Stimulated activated CD8-positive, alpha-beta memory T cell treated with anti-CD3 and anti-CD28 coated beads, Interleukin-2, amount 100 ng/mL, for 48 hours (primary cell): ENCODE measurements around the gene SHROOM3.
"Not testable (repeated sequence)": the region's sequence is repeated elsewhere in the genome, so short reads cannot be mapped to it uniquely, and the experiment has no call there.

Experiments
- DNase-seq, 2 donors: peaks; one replicate each; pipeline ENCODE4 v3.0.0-alpha.2; 2020; ENCODE audit warnings: low read depth in 2 of 2

The SHROOM3 gene

DNA sequence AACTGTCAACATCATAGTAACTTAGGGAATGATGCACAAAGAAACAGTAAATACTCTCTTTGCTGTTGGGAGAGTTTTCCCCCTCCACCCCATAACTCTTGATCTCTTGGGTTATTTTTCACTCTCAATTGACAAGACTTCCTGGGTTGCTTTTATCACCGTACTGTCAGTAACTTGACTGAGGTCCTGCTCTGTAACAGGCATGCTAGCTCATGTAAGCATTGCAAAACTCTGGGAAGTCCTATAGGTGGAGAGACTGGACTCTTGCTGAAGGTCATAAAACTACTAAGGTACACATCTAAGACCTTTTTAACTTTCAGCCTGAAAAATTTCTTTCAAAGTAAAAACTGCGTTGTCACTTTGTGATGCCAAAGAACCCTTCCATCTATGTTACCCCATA, 10.9 kb downstream of the SHROOM3 start:
- no peak for DNase-seq

DNA sequence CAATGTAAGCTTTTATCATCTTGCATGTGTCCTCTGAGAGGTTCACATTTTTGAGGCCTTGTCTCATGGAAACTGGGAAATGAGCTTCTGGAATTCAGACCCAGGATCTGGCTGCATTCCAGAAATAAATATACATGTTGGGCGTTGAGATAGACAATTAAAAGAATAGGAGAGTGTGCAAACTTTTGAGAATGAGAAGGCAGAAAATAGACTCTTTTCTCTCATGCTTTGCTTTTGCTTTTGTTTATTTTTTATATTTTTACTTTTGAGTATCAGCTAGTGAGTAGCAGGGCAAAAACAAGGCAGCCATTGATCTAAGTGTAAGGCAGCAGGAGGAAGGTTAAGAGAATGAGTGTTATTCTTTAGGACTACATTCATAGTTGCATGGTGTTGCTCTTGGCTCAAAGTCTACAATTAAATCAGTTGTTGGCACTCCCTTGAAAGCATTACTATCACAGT, 12.4 kb downstream of the SHROOM3 start:
- no peak for DNase-seq

DNA sequence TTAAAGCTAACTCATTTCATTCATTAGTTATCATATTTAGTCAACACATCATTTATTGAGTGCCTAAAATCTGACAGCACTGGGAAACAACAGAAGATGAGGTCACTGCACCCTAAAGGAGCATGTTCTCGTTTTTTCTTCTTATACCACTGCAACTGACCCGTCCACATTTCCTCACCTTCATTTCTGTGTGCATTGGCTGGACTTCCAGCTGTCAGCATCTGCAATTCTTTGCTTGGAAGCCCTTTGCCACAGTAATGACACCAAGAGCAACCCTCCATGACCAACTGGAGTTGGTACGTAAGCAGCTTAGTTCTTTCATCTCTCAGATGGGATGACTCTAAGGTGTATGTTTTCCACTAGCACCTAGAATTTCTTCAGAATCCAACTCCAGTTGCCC, 13.2 kb downstream of the SHROOM3 start:
- no peak for DNase-seq

DNA sequence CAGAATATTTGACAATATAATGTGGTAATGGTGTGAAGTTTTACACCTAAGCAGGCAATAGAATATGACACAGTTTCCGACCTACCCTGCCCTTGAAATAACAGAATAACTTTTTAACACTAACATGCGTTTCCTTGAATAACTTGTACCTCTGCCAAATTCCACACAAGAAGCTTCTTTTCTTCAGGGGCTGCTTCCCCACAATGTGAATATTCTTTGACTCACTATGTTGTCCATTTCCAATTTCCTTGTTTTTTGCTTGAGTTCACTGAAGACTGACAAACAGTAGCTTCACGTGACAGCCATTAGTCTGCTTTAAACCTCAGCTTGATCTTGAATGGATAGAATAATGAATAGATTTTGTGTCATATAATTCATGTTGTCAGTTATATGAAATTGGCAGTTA, 14.3 kb downstream of the SHROOM3 start:
- no peak for DNase-seq

DNA sequence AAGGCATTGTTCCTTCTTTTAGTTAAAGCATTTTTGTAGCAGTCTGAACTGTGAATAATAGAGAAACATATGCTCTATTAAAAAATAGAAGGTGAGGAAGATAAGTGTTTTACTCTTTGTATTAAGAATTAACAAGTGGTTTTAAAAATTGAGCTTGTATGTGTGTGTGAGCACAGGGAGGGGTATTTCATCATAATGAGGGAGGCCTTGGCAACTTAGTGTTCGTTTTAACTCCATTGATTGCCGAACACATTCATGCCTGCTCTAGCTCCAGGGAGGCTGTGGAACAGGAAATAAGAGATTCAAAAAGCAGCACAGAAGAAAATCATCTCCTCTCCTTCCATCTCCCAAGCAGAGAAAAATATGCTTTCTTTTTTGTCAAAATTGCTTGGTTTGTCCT, 14.8 kb downstream of the SHROOM3 start:
- no peak for DNase-seq

DNA sequence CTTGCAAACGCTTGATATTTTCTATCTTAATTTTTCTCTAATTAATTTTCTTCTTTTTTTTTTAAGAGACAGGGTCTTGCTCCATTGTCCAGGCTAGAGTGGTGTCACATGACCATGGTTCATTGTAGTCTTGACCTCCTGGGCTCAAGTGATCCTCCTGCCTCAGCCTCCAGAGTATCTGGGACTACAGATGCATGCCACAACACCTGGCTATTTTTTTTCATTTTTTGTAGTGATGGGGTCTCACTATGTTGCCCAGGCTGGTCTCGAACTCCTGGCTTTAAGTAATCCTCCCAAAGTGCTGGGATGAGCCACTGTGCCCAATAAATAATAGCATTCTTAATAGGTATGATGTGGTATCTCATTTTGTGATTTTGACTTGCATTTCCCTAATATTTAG, 18.2 kb downstream of the SHROOM3 start:
- DNase-seq: no peak

DNA sequence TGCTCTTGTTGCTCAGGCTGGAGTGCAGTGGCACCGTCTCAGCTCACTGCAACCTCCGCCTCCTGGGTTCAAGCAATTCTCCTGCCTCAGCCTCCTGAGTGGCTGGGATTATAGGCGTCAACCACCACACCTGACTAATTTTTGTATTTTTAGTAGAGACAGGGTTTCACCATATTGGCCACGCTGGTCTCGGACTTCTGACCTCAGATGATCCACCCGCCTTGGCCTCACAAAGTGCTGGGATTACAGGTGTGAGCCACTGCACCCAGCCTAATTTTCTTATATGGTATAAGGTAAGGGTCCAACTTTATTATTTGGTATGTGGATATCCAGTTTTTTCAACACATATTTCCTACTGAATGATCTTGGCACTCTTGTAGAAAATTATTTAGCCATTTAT, 19.0 kb downstream of the SHROOM3 start:
- DNase-seq: not testable (repeated sequence)

DNA sequence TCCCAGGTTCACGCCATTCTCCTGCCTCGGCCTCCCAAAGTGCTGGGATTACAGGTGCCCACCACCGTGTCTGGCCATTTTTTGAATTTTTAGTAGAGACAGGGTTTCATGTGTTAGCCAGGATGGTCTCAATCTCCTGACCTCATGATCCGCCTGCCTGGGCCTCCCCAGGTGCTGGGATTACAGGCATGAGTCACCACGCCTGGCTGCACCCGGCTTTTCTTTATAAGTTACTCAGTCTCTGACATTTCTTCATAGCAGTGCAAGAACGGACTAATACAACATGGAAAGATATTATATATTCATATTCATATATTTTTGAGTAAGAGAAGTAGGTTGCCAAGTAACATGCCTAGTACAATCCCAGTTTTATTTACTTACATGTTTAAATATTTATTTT, 22.9 kb downstream of the SHROOM3 start:
- DNase-seq: no peak

DNA sequence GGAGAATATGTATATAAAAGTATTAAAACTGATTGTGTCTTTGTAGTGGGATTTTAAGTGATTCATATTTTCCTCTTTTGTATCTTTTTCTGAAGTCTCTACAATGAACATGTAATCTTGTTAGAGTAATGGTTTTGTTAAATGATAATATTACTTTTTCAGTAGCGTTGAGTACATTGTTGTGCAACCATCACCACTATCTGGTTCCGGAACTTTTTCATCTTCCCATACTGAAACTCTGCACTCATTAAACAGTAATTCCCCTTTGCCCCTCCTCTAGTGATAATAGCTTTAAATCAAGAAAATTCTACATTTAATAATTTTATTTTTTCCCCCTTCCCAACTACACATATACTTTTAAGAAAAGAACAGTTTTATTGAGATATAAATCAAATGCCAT, 23.3 kb downstream of the SHROOM3 start:
- DNase-seq: no peak

DNA sequence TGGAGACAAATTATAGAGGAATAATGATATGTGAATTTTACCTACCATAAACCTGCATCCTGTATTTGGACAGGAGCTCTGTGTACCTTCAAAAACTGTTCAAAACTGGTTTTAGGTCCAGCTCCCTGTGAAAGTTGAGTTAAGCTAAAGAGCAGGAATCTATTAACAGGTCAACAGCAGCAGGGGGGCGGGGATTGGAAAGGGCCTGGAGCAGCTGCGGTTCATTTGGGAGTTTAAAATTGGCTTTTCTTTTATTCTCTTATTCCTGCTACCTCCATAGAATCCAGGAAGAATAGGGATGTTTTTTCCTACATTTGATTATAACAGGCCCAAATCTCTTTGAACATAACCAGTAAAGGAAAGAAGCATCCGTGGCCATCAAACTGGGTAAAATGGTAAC, 23.8 kb downstream of the SHROOM3 start:
- no peak for DNase-seq

DNA sequence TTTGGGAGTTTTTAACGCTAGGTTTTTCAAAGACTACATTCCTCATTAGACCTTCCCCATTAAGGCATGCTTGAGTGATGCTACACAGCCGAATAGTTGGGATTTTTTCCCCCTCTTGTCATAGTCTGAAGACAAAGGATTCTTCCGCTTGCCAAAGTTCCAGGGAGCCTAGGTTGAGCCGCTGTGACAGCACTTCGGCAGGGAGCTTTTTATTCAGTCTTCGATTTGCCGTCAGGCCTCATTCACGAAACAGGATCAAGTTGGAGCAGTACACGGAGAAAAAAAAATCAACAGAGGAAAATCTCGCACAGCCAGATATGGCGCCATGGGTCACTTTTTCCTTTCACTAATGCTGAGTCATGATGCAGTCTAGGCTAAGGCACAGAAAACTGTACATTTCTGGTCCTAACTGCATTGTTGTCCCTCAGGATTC, 24.3 kb downstream of the SHROOM3 start:
- DNase-seq: no peak

DNA sequence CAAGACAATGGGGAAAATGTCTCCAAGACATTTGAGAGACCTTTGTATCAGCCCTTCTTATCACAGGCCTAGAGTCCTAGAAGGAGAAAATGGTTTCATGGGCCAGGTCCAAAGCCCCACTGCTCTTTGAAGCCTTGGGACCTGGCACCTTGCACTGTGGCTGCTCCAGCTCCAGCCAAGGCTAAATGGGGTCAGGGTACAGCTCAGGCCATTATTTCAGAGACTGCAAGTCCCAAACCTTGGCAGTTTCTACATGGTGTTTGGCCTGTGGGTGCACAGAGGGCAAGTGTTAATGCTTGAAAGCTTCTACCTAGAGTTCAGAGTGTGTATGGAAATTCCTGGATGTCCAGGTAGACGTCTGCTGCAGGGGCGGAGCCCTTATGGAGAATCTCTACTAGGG, 28.5 kb downstream of the SHROOM3 start:
- DNase-seq: no peak

DNA sequence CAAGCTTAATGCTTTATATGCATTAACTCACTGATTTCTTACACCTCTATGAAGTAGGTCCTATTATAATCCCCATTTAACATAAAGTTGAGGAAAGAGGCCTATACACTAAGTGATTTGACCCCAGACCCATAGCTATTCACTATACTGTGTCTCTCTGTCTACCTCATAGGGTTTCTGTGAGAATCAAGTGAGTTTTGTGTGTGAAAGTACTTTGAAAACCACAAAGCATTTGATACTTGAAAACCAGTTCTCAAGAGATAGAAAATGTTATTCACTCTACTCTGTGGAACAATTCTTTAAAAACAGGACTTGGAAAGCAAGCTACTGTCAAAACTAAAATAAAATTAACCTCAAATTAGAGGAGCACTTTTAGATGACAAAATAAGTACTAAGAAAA, 35.0 kb downstream of the SHROOM3 start:
- no peak for DNase-seq

DNA sequence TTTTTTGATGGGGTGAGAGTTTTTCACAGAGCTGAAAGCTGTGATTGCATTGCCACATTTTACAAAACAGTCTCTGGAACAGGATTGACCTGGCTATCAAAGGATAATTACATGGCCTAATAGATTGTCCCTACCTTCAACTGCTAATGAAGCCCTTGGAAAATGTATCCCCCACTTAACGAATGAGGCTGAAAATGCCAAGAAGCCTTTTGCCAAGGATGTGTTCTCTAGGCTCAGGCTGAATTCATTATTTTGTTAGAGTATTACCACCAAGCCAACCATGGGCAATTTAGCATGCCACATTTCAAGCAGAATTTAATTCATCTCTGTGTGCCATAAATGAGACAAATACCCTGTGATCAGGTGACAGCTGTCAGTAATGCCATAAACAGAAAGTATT, 35.5 kb downstream of the SHROOM3 start:
- no peak for DNase-seq

DNA sequence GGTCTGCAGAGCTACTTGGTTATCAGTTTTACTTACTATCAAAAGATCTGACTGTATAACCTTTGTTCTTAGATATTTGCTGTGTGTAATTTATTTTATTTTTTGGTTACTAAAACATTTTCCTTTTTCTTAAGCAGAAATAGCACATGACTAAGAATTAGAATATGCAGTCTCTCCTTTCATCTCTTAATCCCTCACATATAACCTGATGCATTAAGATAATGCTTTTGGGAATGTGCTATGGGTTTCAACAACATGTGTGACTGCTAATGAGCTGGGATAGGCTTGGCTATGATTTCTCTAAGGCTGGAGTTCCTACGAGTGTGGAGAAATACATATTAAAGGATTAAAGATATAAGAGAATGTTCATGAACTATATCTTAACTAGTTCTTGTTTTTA, 41.5 kb downstream of the SHROOM3 start:
- no peak for DNase-seq

DNA sequence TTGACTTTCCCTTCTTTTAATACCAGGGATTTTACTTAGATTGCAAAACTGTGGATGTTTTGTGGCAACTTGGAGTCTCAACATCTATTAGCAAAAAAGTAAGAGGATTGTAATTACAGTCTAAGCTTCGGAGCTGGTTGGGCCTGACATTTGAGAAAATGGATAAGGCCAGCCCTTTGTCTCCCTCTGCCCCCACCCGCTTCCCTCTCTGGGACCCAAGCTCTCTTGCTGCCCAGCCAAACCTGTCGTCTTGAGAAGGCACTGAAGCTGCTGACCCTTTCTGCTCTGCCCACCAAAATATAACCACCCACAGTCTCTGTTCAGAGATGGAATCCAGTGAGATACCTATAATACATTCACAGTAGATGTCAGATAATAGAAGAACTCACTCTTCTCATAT, 49.6 kb downstream of the SHROOM3 start:
- no peak for DNase-seq

DNA sequence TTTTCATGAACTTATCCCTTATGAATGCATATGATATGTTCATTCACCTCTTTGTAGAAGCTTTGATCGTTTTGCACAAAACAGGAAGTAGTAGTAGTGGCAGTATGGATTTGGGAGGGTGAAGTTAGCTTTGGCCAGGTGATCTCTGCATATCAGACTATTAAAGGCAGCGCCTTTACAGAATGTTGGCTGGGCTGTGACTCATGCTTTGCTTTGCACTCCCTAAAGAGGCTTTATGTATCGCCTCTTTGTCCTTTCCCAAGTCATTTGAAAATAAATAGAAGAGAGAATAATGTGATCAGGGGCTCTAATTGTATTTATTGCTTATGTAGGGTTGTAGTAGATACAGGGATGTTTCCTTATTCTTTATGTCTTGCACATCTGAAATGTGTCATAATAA, 50.4 kb downstream of the SHROOM3 start:
- DNase-seq: no peak

DNA sequence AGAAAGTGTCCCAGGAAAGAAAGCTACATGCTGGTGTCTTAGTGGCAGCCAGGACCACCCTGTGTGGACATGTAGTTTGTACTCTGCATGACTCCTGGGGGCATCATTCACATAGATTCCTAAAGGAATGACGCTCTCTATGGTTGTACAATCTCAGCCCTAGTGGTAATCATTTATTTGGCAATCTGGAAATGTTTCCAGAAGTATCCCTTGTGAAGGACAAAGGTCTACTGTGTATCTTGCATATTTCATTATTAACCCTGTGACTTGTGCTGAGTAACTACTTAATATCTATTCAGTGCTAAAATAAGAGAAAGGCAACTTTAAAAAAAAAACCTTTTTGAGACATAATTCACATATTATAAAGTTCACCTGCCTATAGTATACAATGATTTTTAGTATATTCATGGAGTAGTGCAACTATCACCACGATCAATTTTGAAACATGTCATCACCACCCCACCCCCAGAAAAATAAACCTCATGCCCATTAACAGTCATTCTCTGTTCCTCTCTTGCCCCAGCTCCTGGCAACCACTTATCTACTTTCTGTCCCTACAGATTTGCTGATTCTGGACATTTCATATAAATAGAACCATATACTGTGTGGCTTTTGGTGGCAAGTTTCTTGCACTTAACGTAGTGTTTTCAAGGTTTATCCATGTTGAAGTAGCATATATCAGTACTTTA, 51.7 kb downstream of the SHROOM3 start:
- DNase-seq: no peak

DNA sequence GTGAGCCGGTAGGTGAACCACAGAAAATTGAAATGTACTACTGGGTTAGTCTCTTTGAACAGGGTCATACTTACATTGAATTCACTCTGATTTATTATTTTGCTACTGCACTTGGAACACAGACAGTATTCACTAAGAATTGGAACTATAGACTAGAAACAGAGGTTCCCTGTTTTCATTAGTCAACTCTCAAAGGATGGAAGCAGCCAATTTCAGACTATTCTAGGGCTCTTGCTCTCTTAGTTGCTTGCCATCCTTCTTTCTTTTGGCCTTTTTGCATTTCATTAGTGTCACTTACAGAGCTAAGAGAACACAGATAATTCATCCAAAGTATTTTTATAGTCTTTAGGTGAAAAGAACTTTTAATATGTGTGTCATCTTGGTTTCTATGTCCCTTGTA, 52.6 kb downstream of the SHROOM3 start:
- no peak for DNase-seq

DNA sequence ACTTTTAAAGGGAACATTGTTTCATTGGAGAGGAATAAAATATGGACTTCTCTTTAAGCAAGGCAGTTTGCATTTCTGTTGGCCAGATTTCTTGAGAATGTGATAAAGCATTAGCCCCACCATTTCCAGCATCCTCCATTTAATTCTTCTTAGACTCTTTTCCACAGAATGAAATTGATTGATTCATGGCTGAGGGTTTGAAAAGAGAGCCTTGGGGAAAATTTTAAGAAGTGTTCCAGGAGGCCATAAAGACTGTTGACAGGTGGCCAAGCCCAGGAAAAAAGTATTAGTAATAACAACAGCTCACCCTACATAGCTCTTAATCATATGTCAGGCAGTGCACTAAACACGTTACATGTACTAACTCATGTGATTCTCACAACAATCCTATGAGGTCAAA, 53.4 kb downstream of the SHROOM3 start:
- no peak for DNase-seq

DNA sequence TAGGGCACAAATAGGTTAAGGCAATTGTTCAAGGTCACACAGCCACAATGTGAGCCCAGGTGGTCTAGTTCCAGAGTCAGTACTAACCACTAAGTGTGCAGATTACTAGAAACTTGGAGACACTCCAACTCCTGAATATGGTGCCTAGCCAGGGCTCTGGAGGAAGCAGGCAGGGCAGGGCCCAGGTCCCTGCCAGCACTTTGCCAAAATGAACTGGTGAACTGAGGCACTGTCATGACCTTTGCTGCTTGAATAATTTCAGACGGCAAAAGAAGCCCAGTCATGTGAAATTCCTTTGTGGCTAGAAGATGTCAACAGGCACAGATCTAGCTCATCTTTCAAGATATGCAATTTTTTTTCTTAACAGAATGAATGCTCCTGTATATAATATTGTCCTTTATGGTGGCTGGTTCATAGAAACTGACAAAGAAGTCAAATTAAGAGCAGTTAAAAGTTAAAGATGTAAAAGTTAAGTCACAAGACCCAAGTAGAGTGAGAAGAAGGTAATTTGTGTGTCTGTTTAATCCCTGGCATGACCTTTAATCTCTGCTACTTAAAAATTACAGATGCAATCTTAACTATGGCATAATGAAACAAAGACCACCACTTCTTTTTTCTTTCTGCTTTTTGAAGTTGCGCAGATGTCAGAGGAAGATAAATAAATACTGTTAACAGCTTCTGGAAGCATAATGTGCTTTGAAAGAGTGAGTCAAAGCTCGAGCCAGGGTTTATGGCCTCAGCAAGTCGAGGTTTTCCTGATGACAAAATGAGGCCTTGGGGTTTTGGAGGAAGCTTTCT, 54.1 kb downstream of the SHROOM3 start:
- DNase-seq: no peak

DNA sequence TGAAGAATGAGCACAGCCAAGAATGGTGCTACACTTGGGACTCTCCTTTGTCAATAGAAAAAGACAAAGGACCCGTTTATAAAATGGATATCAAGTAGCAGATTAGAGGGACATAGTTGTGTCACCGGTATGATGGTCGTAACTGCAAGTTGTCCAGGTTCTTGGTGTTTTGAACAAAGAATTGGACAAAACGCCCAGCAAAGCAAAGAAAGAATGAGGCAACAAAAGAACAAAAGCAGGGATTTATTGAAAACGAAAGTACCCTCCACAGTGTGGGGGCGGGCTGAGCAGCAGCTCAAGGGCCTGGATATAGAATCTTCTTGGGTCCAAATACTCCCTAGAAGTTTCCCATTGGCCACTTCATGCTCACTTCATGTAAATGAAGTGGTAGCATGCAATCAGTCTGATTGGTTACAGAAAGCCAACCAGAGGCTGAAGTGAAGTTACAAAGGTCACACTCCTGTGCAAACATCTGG, 54.7 kb downstream of the SHROOM3 start:
- DNase-seq: no peak

DNA sequence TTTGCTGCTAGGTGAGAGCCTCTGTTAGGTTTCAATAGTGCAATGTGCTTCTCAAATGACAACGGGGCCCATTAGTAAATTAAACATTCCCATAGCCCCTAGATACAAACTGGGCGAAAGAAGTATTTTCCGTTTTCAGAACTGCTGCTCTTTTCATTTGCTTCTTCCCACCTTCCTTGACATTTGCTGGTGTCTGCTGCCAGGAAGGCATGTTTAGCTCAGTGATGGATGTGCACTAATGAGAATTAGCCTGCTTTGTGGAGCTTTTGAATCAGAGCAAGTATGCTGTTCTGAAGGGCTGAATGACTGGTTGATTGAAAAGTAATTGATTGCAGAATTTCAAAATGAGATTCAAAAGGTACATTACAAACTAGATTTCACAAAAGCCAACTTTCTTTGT, 57.0 kb downstream of the SHROOM3 start:
- no peak for DNase-seq
